MCF 10A (cell line): ENCODE results near the gene ZCCHC24. TPM values are rescaled to one million over a fixed set of nuclear protein-coding genes. Genes with fewer than 3 reads are reported as not detected.

ENCODE experiments used
- BruUV-seq: library from RNA; stranded (reverse); fragments of 400-500 nt; replicated peaks from 2 replicates; lab custom pipeline; 2021; lab: Mats Ljungman, UMichigan
- CTCF ChIA-PET: fragments of 300-600 bp; sonication (Branson Sonifier 250); formaldehyde crosslinking; extraction: SDS; loops from one replicate; lab custom pipeline; 2021; ENCODE audit warnings: antibody characterized with exemption, inconsistent platforms; lab: Yijun Ruan, JAX
- POLR2A ChIA-PET: fragments of 300-600, 350-650 bp; sonication (Branson Sonifier 250); formaldehyde crosslinking; extraction: SDS; loops from one replicate; lab custom pipeline; 2020; ENCODE audit warnings: antibody characterized with exemption, inconsistent platforms; lab: Yijun Ruan, JAX
- DNase-seq: peaks from one replicate; pipeline ENCODE4 v3.0.0-alpha.2; 2018; ENCODE audit not compliant: unreplicated experiment
- H3K27ac Mint-ChIP-seq: one replicate; pipeline ENCODE4 v1.8.0; 2022; ENCODE audit warnings: mild to moderate bottlenecking, low read depth, mixed read lengths; ENCODE audit not compliant: unreplicated experiment
- H3K27me3 Mint-ChIP-seq: one replicate; pipeline ENCODE4 v1.8.0; 2022; ENCODE audit warnings: mixed read lengths; ENCODE audit not compliant: insufficient read depth, unreplicated experiment
- H3K36me3 Mint-ChIP-seq: one replicate; pipeline ENCODE4 v1.8.0; 2022; ENCODE audit warnings: mild to moderate bottlenecking, moderate library complexity, mixed read lengths; ENCODE audit not compliant: insufficient read depth, unreplicated experiment
- H3K4me1 Mint-ChIP-seq: one replicate; pipeline ENCODE4 v1.8.0; 2022; ENCODE audit warnings: mixed read lengths; ENCODE audit not compliant: insufficient read depth, unreplicated experiment
- H3K4me3 Mint-ChIP-seq: one replicate; pipeline ENCODE4 v1.8.0; 2022; ENCODE audit warnings: mild to moderate bottlenecking, moderate library complexity, mixed read lengths; ENCODE audit not compliant: unreplicated experiment
- H3K9me3 Mint-ChIP-seq: one replicate; pipeline ENCODE4 v1.8.0; 2022; ENCODE audit warnings: mixed read lengths; ENCODE audit not compliant: unreplicated experiment
- intact Hi-C: fragments of 100-400 bp; cut with micrococcal nuclease; formaldehyde crosslinking; loops from 2 replicates; pipeline ENCODE4 v1.14.1; 2022
- total RNA-seq: library from RNA; stranded (reverse); gene quantifications from 2 replicates; pipeline ENCODE4 v1.2.3, GENCODE V29; 2022
- TF ChIP-seq, protein P1 (sequence below): fragments of 200-600 bp; IDR thresholded peaks from one replicate; pipeline ENCODE4 v1.8.0; 2022; ENCODE audit warnings: antibody characterized with exemption, mild to moderate bottlenecking; ENCODE audit not compliant: unreplicated experiment

The ZCCHC24 gene
- total RNA-seq, 1 experiment from 2014 or later, result 2.8 TPM

DNA sequence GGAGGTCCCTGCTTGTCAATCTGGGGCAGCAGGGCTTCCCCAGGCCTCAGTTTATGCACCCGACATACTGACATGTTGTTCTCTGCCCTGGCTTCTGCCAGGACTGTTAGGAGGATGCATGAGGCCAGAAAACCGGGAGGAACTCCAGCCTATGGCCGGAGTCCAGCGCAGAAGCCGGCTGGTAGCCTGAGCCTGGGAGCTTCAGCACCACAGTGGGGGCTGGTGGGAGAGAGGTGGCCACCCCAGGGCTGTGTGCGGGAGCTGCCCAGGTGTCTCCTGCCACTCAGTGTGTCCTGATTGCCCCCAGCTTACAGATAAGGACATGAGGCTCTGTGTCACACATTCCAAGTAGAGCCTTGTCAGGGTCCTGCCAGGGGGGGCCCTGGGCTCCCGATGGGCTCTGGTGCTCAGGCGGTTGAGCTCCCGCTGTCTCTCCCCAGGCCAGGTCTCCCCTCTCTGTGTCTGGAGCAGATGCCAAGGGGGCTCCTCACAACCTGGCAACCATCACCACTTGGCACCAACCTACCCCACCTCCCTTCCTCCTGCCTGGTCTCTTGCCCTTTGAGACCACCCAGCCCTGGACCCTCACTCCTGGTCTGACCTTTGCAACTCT, 65.8 kb downstream of the ZCCHC24 start:
- intact Hi-C loops, result no loop called here
- Mint-ChIP-seq H3K36me3 (peaks cover 11% of the 10 kb centered on the region), H3K4me1 (no peaks in the 10 kb centered on the region), H3K9me3 (no peaks in the 10 kb centered on the region), H3K27me3 (no peaks in the 10 kb centered on the region), H3K4me3 (no peak overlapping the region), H3K27ac (no peak overlapping the region)
- no TSS peak for BruUV-seq
- POLR2A ChIA-PET, result interaction anchor here (1.1 kb wide), 1 partner anchor 84 kb away, joined by 3 read pairs; no protein-coding TSS in a partner anchor
- TF ChIP-seq, protein P1, sequence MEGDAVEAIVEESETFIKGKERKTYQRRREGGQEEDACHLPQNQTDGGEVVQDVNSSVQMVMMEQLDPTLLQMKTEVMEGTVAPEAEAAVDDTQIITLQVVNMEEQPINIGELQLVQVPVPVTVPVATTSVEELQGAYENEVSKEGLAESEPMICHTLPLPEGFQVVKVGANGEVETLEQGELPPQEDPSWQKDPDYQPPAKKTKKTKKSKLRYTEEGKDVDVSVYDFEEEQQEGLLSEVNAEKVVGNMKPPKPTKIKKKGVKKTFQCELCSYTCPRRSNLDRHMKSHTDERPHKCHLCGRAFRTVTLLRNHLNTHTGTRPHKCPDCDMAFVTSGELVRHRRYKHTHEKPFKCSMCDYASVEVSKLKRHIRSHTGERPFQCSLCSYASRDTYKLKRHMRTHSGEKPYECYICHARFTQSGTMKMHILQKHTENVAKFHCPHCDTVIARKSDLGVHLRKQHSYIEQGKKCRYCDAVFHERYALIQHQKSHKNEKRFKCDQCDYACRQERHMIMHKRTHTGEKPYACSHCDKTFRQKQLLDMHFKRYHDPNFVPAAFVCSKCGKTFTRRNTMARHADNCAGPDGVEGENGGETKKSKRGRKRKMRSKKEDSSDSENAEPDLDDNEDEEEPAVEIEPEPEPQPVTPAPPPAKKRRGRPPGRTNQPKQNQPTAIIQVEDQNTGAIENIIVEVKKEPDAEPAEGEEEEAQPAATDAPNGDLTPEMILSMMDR, result no peak
- DNase-seq, result no peak
- CTCF ChIA-PET, result interaction anchor here (0.6 to 1.3 kb wide), 3 partner anchors 79 to 95 kb away, joined by 3 to 4 read pairs (median 3); no protein-coding TSS in a partner anchor

DNA sequence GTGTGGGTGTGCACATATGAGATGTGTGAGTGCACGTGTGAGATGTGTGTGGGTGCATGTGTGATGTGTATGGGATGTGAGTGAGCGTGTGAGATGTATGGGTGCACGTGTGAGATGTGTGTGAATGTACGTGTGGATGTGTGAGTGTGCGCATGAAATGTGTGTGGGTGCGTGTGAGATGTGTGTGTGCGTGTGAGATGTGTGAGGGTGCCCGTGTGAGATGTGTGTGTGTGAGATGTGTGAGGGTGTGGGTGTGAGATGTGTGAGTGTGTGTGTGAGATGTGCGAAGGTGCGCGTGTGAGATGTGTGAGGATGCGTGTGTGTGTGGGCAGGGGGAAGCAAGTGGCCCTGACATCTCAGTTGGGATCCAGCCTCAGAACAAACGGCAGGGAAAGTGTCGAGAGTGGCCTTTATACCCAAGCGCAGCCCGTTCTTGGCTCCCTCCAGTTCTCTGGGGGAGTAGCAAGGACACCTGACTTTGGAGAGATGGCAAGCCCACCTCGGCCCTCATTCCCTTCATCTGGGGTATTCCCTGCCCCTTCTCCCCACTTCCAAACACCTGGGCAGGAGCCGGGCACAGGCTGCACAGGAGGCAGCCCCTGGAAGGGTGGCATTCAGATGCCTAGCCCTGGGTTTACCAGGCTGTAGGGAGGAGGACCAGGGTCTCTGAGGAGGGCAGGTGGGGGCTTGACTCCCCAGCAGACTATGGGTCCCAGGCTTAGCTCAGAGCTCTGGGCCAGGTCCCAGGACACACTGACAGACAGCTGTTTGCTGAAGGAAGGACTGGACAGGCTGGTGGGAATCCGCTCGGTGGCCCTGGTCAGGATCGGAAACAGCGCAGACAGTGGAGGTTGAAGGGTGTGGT, 66.5 kb downstream of the ZCCHC24 start:
- DNase-seq, result no peak
- peaks cover 13% of the 10 kb centered on the region for H3K36me3 Mint-ChIP-seq
- H3K27me3 Mint-ChIP-seq, result no peaks in the 10 kb centered on the region
- BruUV-seq, result no TSS peak
- TF ChIP-seq, protein P1, result no peak
- no peaks in the 10 kb centered on the region for H3K9me3 Mint-ChIP-seq
- no peak overlapping the region for H3K4me3 Mint-ChIP-seq
- H3K4me1 Mint-ChIP-seq, result no peaks in the 10 kb centered on the region
- H3K27ac Mint-ChIP-seq, result no peak overlapping the region
- ChIA-PET POLR2A (interaction anchor here (1.1 kb wide), 1 partner anchor 84 kb away, joined by 3 read pairs; no protein-coding TSS in a partner anchor), CTCF (interaction anchor here (0.6 to 1.3 kb wide), 3 partner anchors 79 to 96 kb away, joined by 3 to 4 read pairs (median 3); no protein-coding TSS in a partner anchor)
- intact Hi-C loops, result no loop called here

DNA sequence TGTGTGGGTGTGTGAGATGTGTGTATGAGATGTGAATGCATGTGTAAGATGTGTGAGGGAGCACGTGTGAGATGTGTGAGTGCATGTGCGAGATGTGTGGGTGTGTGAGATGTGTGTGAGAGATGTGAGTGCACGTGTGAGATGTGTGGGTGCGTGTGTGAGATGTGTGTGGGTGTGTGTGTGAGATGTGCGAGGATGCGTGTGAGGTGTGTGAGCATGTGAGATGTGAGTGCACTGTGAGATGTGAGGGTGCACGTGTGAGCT, 67.1 kb downstream of the ZCCHC24 start:
- peaks cover 13% of the 10 kb centered on the region for H3K36me3 Mint-ChIP-seq
- no peaks in the 10 kb centered on the region for H3K4me1 Mint-ChIP-seq
- no peak overlapping the region for H3K4me3 Mint-ChIP-seq
- TF ChIP-seq, protein P1, result no peak
- H3K27ac Mint-ChIP-seq, result no peak overlapping the region
- H3K27me3 Mint-ChIP-seq, result no peaks in the 10 kb centered on the region
- BruUV-seq, result no TSS peak
- ChIA-PET CTCF (no interaction called here), POLR2A (no interaction called here)
- intact Hi-C loops, result no loop called here
- no peak for DNase-seq
- H3K9me3 Mint-ChIP-seq, result no peaks in the 10 kb centered on the region
